Parathyroid adenoma (tissue), 2 donors: Measurements from ENCODE around the gene DKC1.

Experiments used
- H2AFZ ChIP-seq: fragments of 300-600 bp; sonication (generic); one replicate; pipeline ENCODE4 v1.7.0; 2017; ENCODE audit warnings: antibody characterized with exemption, mild to moderate bottlenecking
- H3K27ac ChIP-seq: fragments of 300-600 bp; sonication (generic); one replicate; pipeline ENCODE4 v1.7.0; 2017
- H3K27me3 ChIP-seq: fragments of 300-600 bp; sonication (generic); one replicate; pipeline ENCODE4 v1.7.0; 2017; ENCODE audit warnings: low read length; ENCODE audit not compliant: control insufficient read depth, insufficient read depth
- H3K36me3 ChIP-seq: fragments of 300-600 bp; sonication (generic); one replicate; pipeline ENCODE4 v1.7.0; 2017; ENCODE audit warnings: low read length; ENCODE audit not compliant: control insufficient read depth, insufficient read depth
- H3K4me1 ChIP-seq: fragments of 300-600 bp; sonication (generic); one replicate; pipeline ENCODE4 v1.7.0; 2017; ENCODE audit warnings: control low read depth
- H3K4me2 ChIP-seq: fragments of 300-600 bp; sonication (generic); one replicate; pipeline ENCODE4 v1.7.0; 2017; ENCODE audit warnings: low read length
- H3K4me3 ChIP-seq: fragments of 300-600 bp; sonication (generic); one replicate; pipeline ENCODE4 v1.7.0; 2017; ENCODE audit warnings: low read depth, low read length
- H3K79me2 ChIP-seq: fragments of 300-600 bp; sonication (generic); one replicate; pipeline ENCODE4 v1.7.0; 2017; ENCODE audit warnings: control low read depth
- H3K9ac ChIP-seq: fragments of 300-600 bp; sonication (generic); one replicate; pipeline ENCODE4 v1.7.0; 2017; ENCODE audit warnings: mild to moderate bottlenecking
- H3K9me3 ChIP-seq: fragments of 300-600 bp; sonication (generic); one replicate; pipeline ENCODE4 v1.7.0; 2017; ENCODE audit warnings: low read length; ENCODE audit not compliant: control insufficient read depth
- TF ChIP-seq, protein P1 (sequence below): fragments of 300-600 bp; sonication (generic); IDR thresholded peaks from one replicate; pipeline ENCODE4 v1.7.0; 2017; ENCODE audit warnings: antibody characterized with exemption, mild to moderate bottlenecking
- donor health status: primary hyperparathyroidism.

DKC1 gene

DNA sequence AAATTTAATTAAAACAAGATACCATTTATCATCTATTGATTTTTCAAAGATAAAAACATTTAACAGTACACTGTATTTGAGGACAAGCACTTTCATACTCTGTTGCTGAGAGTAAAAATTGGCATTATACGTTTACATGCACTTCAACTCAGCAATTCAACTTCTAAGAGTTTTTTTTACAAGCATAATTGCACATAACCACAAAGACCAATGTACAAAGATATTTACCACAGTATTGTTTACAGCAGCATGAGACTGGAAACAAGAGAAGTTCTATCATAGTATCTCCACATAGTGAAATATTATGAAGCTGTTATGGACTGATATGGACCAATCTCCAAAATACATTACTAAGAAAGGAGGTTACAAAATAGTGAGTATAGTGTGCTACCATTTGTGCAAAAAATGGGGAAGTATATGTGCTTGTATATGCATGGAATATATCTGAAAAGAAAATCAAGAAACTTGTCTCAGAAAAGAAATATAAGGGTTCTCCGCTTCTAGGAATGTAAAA is 22.7 kb upstream of the DKC1 start:
- Histone ChIP-seq H3K9me3 (no peaks in the 10 kb centered on the region), H3K79me2 (peaks cover 2% of the 10 kb centered on the region), H3K4me1 (no peaks in the 10 kb centered on the region), H3K4me2 (no peak overlapping the region), H3K9ac (no peak overlapping the region), H3K4me3 (no peak overlapping the region), H3K27ac (no peak overlapping the region), H3K27me3 (no peaks in the 10 kb centered on the region), H3K36me3 (no peaks in the 10 kb centered on the region), H2AFZ (no peak overlapping the region)
- TF ChIP-seq, protein P1, sequence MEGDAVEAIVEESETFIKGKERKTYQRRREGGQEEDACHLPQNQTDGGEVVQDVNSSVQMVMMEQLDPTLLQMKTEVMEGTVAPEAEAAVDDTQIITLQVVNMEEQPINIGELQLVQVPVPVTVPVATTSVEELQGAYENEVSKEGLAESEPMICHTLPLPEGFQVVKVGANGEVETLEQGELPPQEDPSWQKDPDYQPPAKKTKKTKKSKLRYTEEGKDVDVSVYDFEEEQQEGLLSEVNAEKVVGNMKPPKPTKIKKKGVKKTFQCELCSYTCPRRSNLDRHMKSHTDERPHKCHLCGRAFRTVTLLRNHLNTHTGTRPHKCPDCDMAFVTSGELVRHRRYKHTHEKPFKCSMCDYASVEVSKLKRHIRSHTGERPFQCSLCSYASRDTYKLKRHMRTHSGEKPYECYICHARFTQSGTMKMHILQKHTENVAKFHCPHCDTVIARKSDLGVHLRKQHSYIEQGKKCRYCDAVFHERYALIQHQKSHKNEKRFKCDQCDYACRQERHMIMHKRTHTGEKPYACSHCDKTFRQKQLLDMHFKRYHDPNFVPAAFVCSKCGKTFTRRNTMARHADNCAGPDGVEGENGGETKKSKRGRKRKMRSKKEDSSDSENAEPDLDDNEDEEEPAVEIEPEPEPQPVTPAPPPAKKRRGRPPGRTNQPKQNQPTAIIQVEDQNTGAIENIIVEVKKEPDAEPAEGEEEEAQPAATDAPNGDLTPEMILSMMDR: no peak

DNA sequence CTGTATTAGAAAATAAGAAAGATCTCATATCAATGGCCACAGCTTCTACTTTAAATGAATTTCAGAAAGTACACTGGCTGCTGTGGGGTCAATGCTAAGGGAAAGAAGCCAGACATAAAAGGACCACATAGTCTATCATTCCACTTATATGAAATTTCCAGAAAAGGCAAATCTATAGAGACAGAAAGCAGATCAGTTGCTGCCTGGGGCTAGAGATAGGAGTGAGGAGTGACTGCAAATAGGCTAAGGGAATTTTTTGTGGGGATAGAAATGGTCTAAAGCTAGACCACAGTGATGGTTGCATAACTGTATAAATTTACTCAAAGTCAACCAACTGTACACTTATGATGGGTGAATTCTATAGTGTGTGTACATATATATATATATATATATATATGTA is 20.1 kb upstream of the DKC1 start:
- H3K9ac ChIP-seq: no peak overlapping the region
- no peaks in the 10 kb centered on the region for H3K36me3 ChIP-seq
- H3K4me2 ChIP-seq: no peak overlapping the region
- no peaks in the 10 kb centered on the region for H3K9me3 ChIP-seq
- H2AFZ ChIP-seq: no peak overlapping the region
- peaks cover 6% of the 10 kb centered on the region for H3K79me2 ChIP-seq
- H3K27ac ChIP-seq: no peak overlapping the region
- H3K4me1 ChIP-seq: no peaks in the 10 kb centered on the region
- H3K4me3 ChIP-seq: no peak overlapping the region
- H3K27me3 ChIP-seq: no peaks in the 10 kb centered on the region
- TF ChIP-seq, protein P1: no peak

DNA sequence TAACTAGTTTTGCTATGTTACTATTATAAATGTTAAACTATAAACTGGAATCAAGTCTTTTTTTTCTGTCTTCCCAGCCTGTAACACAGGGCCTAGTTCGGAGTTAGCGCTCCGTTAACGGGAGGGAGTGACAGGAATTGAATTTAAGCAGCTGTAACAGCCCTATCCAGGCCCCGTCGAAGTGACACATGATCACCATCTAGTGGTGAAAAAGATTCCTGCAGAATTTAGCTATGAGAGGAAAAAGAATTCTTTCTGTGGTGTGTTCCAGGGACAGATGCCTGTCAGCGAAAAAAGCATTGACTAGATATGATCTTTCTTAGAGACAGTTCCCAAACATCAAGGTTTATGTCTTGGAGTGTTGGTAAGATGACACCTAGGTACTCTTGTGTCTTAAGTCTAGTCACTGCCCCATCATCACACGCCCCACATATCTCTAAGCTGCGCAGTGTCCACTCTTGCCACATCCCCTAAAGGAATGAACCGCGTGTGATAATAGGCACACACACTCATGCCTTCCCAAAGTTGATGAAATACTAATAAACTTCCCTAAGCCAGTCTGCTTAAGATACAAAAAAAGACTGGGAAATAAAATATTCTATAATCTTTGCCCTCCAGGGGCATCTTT is 13.8 kb upstream of the DKC1 start:
- no peak overlapping the region for H3K27ac ChIP-seq
- TF ChIP-seq, protein P1: peak; percentile 78
- H3K9ac ChIP-seq: no peak overlapping the region

DNA sequence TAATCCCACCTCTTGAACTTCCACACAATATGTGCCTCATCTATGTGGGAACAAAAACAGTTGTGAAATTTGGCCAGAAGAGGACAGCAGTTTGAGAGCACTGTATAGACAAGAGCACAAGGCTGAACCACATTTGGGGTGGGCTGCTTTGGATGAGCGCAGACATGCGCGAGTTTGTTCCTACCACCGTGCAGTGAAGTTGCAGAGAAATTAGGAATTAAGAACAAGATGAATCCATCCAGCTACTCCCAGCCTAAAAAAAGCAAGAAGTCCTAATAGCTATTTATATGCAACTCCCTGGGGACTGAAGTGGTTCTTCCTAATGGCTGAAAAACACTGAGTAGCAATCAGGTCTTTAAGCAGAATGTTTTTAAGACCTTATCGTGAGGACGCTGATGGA is 12.8 kb upstream of the DKC1 start:
- H3K36me3 ChIP-seq: no peaks in the 10 kb centered on the region
- no peak overlapping the region for H3K9ac ChIP-seq
- peaks cover 6% of the 10 kb centered on the region for H3K4me1 ChIP-seq
- H3K4me2 ChIP-seq: peak overlapping the region; percentile 37
- peak overlapping the region; percentile 52 for H3K4me3 ChIP-seq
- TF ChIP-seq, protein P1: no peak
- peak overlapping the region; percentile 69 for H3K27ac ChIP-seq
- peaks cover 4% of the 10 kb centered on the region for H3K79me2 ChIP-seq
- H3K27me3 ChIP-seq: no peaks in the 10 kb centered on the region
- H2AFZ ChIP-seq: peak overlapping the region; percentile 73
- H3K9me3 ChIP-seq: no peaks in the 10 kb centered on the region

More for the DNA sequence above, 13.8 kb upstream of the DKC1 start:
- H3K4me2 ChIP-seq: peak overlapping the region; percentile 15
- no peaks in the 10 kb centered on the region for H3K9me3 ChIP-seq
- H2AFZ ChIP-seq: peak overlapping the region; percentile 51
- no peak overlapping the region for H3K4me3 ChIP-seq
- no peaks in the 10 kb centered on the region for H3K36me3 ChIP-seq
- peaks cover 5% of the 10 kb centered on the region for H3K79me2 ChIP-seq
- H3K27me3 ChIP-seq: no peaks in the 10 kb centered on the region
- peaks cover 6% of the 10 kb centered on the region for H3K4me1 ChIP-seq
